Stimulated activated CD8-positive, alpha-beta memory T cell treated with anti-CD3 and anti-CD28 coated beads, Interleukin-4, amount 100 ng/mL, for 48 hours (primary cell): ENCODE results near the gene DRG2.

Experiments
- DNase-seq: peaks from one replicate; pipeline ENCODE4 v3.0.0-alpha.2; 2020

The DRG2 gene

GRCh38 chr17:18087610-18088491, at the start of gene DRG2:
DRG2 (plus strand) TSS chr17:18087948; CDS start chr17:18088024, 76 bp downstream.
- peak; percentile 97 for DNase-seq

DNA sequence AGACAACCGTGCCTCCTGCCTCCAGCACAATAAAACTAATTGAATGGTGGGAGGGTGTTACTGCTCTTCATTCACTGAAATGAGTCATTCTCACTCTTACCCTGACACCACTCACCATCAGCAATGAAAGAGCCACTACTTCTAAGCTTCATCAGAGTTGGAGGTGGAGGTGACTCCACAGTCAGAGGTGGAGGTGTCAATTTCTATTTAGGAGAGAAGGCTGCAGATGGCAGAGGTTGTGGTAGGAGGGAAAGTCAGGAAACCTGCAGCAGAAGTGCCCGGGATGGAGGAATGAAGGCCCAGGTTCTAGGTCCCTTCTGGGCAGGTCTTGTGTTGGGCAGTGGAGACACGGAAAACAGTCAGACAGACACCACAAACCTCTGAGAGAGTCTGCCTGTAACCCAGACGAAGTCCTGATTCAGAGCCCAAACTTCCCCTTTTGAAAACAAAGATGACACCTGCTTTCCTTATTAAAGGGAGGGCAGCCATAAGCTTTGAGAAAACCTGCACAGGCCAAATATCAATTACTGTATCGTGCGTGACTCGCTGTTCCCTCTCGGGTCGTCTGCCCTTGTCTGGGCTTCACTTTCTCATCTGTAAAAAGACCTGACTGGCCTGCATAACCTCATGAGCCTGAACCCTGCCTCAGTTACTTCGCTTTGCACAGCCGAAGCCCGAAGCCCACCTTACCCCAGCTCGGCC, 49.4 kb upstream of the DRG2 start:
- peak; percentile 51 for DNase-seq

DNA sequence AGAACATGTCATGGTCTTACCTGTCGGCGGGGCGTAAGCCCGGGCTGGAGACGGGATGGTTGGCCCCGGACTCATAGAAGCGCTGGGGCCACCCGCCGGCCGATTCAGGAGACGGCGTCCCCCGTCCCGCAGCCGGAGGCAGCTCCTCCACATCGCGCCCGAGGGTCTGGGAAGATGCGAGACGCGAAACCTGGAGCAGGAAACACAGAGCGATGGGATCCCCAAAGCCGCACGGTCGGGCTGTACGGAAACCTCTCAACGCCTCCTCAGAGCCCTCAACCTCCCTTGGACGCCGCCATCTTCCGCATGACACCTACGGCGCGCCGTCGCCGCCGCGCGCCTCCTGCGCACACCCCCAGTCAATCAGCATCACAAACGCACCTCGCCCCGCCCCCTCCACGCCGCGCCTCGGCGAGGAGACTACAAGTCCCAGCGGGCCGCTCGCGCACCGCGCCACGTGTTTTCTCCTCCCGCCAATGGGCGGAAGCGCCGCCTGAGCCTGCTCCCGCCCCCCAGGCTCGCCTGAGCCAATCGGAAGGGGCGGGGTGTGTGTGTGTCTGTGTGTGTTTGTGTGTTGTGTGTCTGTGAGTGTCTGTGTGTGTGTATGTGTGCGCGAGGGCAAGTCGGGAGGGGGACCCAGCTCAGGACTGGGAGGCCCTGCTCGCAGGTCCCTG, 48.8 kb upstream of the DRG2 start, which contains the start of the genes ATPAF2 and GID4:
ATPAF2 (minus strand) TSS at position 308 of the 674 bp plus-strand sequence; CDS start at position 153, 155 bp downstream.
GID4 (plus strand) TSS at position 548 of the 674 bp plus-strand sequence; CDS start at position 605, 57 bp downstream.
- DNase-seq, result peak; percentile 100

DNA sequence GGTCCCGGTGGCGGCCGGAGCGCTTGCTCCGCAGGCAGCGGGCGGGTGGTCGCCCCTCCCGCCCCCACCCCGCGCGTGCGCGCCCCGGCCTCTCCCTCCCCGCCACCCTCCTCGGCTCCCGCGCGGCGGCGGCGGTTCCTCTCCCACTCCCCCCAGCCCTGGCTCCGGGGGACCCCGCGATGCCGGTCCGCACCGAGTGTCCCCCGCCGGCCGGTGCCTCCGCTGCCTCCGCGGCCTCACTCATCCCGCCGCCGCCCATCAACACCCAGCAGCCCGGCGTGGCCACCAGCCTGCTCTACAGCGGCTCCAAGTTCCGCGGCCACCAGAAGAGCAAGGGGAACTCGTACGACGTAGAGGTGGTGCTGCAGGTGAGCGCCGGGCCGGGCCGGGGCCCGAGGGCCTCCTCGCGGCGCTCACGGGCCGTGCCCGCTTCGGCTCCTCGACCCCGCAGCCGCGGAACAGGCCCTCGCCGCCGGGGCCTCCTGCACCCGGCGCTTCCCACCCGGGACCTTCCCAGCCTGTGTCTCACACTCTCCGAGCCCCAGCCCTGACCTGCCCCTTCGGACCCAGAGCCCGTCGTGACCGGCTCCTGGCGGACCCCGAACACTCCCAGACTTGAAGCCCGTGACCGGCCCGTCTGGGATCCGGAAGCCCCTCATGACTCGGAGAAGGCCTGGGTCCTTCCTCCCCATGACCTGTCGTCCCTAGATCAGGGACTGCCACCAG, 48.0 kb upstream of the DRG2 start:
- DNase-seq, result peak; percentile 37

- DNase-seq, result no peak
These were observed 47.4 kb upstream of the DRG2 start for GRCh38 chr17:18040261-18040858.

- DNase-seq, result no peak
These were observed 46.0 kb upstream of the DRG2 start for GRCh38 chr17:18041776-18042175.

DNA sequence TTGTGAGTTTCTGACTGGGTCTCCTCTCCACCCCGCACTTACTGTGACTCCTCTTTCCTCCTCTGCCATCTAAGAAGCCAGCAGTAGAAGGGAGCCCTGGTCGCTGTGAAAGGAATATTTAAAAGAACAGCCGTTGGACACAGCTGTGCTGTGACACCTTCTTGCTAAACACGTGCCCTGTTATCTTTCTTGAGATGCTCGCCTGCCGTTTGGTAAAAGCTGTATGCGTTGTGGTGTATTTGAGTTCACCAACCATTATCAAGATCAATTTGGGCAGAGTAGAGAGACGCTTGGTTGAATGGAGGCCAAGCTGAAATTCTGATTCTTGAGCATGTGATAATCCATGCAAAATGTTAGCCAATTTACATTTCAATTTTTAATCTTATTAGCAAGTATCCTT, 44.8 kb upstream of the DRG2 start:
- no peak for DNase-seq

GRCh38 chr17:18043491-18043890, 44.3 kb upstream of the DRG2 start:
- DNase-seq, result no peak

DNA sequence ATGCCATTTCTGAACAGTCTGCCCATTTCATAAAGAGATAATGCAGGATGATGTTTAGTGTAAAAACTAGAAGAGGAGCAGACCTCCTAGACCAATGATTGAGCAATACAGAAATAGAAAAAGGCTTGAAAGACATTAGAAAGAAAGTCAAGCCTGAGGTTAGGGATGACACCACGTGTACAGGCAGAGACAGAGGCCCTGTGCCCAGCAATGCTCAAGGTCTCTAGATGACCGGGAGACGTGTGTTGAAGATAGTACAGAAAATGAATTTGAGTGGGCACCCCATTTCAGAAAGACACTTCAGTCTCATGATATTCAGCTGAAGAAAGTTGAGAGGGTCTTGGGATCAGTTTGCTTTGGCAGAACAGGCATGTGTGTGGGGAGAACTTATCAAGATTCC, 43.1 kb upstream of the DRG2 start:
- no peak for DNase-seq

- no peak for DNase-seq
These were observed 41.9 kb upstream of the DRG2 start for GRCh38 chr17:18045691-18046350.

DNA sequence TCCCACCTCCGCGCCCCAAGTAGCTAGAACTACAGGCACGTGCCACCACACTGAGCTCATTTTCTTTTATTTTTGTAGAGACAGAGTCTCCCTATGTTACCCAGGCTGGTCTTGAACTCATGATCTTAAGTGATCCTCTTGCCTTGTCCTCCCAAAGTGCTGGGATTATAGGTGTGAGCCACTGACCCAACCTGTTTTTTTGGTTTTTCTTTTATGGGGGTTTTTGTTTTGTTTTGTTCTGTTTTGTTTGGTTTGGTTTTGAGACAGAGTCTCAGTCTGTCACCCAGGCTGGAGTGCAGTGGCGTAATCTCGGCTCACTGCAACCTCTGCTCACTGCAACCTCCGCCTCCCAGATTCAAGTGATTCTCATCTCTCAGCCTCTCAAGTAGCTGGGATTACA, 32.2 kb upstream of the DRG2 start:
- no peak for DNase-seq

- DNase-seq, result no peak
These were observed 31.5 kb upstream of the DRG2 start for GRCh38 chr17:18056214-18056613.

GRCh38 chr17:18059283-18059682, 28.5 kb upstream of the DRG2 start:
- no peak for DNase-seq

GRCh38 chr17:18064053-18064452, 23.7 kb upstream of the DRG2 start:
- no peak for DNase-seq

DNA sequence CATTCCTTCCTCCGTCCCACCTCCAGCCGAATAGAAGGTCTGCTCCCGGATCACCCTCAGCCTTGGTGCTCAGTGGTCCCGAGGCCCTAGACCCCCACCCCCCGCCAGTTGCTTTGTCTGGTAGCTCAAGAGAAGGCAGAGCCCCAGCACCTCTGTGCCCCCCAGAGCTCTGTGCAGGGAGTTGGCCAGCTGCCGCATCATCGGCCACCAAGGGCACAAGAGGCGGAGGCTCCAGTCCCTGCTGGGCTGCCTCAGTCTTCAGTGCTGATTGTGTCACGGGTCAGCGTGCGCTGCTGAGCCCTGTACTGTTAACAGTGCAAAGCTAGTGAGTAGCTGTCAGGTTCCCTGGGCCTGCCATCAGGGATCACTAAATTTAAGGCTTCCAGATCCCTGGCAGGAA, 22.2 kb upstream of the DRG2 start:
- no peak for DNase-seq

GRCh38 chr17:18066866-18067265, 20.9 kb upstream of the DRG2 start:
- no peak for DNase-seq

GRCh38 chr17:18069101-18069500, 18.6 kb upstream of the DRG2 start:
- DNase-seq, result no peak

- no peak for DNase-seq
These were observed 16.8 kb upstream of the DRG2 start for GRCh38 chr17:18070861-18071340.

DNA sequence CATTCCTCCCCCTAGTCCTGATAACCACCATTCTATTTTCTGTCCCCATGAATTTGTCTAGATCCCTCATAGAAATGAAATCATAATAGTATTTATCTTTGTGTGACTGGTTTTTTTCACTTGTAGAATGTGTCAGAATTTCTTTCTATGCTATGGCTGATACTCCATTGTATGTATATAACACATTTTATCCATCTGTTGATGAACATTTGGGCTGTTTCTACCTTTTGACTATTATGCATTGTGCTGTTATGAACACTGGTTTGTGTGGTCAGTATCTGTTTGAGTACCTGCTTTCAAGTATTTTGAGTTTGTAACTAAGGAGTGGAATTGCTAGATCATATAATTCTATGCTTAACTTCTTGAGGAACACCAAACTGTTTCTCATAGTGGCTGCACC, 16.0 kb upstream of the DRG2 start:
- no peak for DNase-seq

GRCh38 chr17:18074566-18075272, 13.0 kb upstream of the DRG2 start:
- no peak for DNase-seq

DNA sequence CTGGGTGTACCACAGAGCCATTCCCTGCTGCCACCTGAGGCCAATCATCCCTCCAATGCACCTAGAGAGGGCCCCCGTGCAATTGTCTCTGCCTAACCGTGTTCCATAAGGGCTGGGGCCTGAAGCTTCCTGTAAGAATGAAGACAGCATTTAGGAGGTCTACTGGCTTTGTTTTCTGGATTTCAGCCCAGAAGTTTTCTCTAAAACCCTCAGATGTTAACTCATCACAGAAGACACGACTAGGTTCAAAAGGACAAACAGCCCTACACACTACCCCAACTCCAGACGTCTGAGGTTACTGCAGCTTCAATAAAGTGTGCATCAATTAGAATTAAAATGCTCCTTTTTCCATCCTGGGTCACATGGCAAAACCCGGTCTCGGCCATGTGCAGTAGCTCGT, 10.8 kb upstream of the DRG2 start:
- DNase-seq, result no peak
